ENCODE results near the gene RAB1B.

The RAB1B gene

GRCh38 chr11:66284526-66285078 lies 16.2 kb downstream of the RAB1B start:
- Histone ChIP-seq H3K79me2 (ENCODE audit: low read length) (peaks cover 14% of the 10 kb centered on the region), H3K27me3 (ENCODE audit: low read depth, low read length) (no peaks in the 10 kb centered on the region), H3K9me3 (ENCODE audit: insufficient read depth, low read length) (no peaks in the 10 kb centered on the region), H3K4me1 (ENCODE audit: low read length) (peaks cover 38% of the 10 kb centered on the region), H3K4me2 (ENCODE audit: low read length) (peak overlapping the region; percentile 67), H3K27ac (ENCODE audit: low read length) (peak overlapping the region; percentile 26; the same call in 1 of the 2 replicates), H3K36me3 (replicated peaks; ENCODE audit: low read depth, low read length) (peaks cover 15% of the 10 kb centered on the region), H2AFZ (ENCODE audit: low read depth, low read length) (no peak overlapping the region), H4K20me1 (ENCODE audit: insufficient read depth, low read length) (peaks cover 3% of the 10 kb centered on the region; the same call in 1 of the 2 replicates), H3K4me3 (ENCODE audit: low read length) (peak overlapping the region; percentile 34; the same call in 1 of the 2 replicates), H3K9ac (ENCODE audit: low read length) (peak overlapping the region; percentile 47; the same call in 1 of the 2 replicates)
- TF ChIP-seq CTCF (IDR thresholded peaks at IDR 0.05; ENCODE audit: low read depth, low read length), result no peak
- TF ChIP-seq EZH2phosphoT487 (IDR thresholded peaks at IDR 0.05; ENCODE audit: low read depth), result no peak

DNA sequence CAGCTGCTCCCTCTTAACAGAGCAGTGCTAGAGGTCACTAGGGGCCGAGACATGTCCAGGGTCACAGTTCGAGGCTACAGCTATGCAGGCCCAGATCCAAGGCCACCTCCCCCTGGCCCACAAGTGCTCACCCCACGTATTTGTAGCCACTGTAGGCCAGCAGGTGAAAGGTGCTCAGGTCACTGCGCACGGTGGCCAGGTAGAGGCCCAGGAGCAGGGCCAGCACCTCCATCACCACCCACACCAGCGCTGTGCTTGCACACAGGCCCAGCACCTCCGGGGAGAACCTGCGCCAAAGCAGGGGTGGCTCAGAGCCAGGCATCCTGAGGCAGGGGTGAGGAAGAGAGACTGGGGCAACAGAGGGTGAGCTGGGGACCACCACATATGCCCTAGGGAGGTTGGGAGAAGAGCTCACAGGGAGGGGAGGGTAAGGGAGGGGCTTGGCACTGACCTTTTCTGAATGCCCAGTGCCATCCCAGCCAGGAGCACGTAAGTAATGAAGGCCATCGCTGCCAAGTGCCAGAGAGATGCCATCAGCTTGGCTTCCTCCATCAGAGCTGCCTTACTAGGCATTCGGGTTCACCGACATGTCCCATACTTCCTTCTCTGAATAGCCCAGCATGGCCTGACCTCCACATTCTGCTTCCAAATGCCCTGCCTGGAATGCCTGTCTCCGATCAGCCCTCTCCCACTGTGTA lies 17.0 kb downstream of the RAB1B start:
- Histone ChIP-seq H4K20me1 (ENCODE audit: insufficient read depth, low read length) (peaks cover 3% of the 10 kb centered on the region; the same call in 1 of the 2 replicates), H3K4me1 (ENCODE audit: low read length) (peaks cover 44% of the 10 kb centered on the region), H3K79me2 (ENCODE audit: low read length) (peaks cover 21% of the 10 kb centered on the region), H2AFZ (ENCODE audit: low read depth, low read length) (no peak overlapping the region), H3K9me3 (ENCODE audit: insufficient read depth, low read length) (no peaks in the 10 kb centered on the region), H3K27me3 (ENCODE audit: low read depth, low read length) (no peaks in the 10 kb centered on the region), H3K27ac (ENCODE audit: low read length) (no peak overlapping the region), H3K9ac (ENCODE audit: low read length) (peak overlapping the region; percentile 47; the same call in 1 of the 2 replicates), H3K4me2 (ENCODE audit: low read length) (peak overlapping the region; percentile 67; the same call in 1 of the 2 replicates), H3K36me3 (replicated peaks; ENCODE audit: low read depth, low read length) (peaks cover 15% of the 10 kb centered on the region), H3K4me3 (ENCODE audit: low read length) (peak overlapping the region; percentile 34; the same call in 1 of the 2 replicates)
- no peak for TF ChIP-seq CTCF (IDR thresholded peaks at IDR 0.05; ENCODE audit: low read depth, low read length)
- TF ChIP-seq EZH2phosphoT487 (IDR thresholded peaks at IDR 0.05; ENCODE audit: low read depth), result no peak

GRCh38 chr11:66286699-66287098 lies 18.3 kb downstream of the RAB1B start:
- H3K4me3 ChIP-seq (ENCODE audit: low read length), result no peak overlapping the region
- no peak overlapping the region for H3K9ac ChIP-seq (ENCODE audit: low read length)
- peaks cover 21% of the 10 kb centered on the region for H3K79me2 ChIP-seq (ENCODE audit: low read length)
- H3K36me3 ChIP-seq (replicated peaks; ENCODE audit: low read depth, low read length), result peaks cover 15% of the 10 kb centered on the region
- H2AFZ ChIP-seq (ENCODE audit: low read depth, low read length), result no peak overlapping the region
- peaks cover 45% of the 10 kb centered on the region for H3K4me1 ChIP-seq (ENCODE audit: low read length)
- no peaks in the 10 kb centered on the region for H3K9me3 ChIP-seq (ENCODE audit: insufficient read depth, low read length)
- TF ChIP-seq CTCF (IDR thresholded peaks at IDR 0.05; ENCODE audit: low read depth, low read length) (no peak), EZH2phosphoT487 (IDR thresholded peaks at IDR 0.05; ENCODE audit: low read depth) (no peak)
- no peak overlapping the region for H3K27ac ChIP-seq (ENCODE audit: low read length)
- H3K4me2 ChIP-seq (ENCODE audit: low read length), result no peak overlapping the region
- peaks cover 3% of the 10 kb centered on the region; the same call in 1 of the 2 replicates for H4K20me1 ChIP-seq (ENCODE audit: insufficient read depth, low read length)
- no peaks in the 10 kb centered on the region for H3K27me3 ChIP-seq (ENCODE audit: low read depth, low read length)

DNA sequence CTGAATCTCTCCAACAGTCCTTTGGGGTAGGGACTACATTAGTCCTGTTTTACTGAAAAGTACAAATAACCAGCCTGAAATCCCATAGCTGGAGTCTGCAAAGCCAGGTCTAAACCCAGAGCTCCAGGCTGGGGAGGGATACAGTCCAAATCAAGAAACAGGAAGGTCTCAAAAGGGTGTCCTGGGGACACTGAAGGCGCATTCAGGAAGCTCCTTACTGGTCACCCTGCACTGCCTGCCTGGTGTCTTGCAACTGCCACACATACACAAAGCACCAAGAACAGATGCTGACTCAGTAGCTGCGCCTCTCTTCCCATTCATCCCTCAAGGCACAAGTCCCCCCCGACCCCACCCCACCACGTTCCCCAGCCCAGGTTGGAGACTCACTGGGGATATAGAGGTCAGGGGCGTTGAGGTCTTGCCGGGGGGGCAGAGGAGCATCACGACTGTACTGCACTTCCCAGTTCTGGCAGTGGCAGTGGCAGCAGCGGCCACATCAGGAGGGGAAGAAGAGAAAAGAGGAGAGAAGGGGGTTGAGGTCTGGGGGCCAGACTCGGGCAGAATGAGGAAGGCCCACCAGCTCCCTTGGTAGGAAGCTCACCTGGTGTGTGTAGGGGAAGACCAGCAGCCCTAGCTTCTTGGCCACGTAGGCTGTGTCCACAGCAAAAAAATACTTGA lies 18.9 kb downstream of the RAB1B start:
- Histone ChIP-seq H3K79me2 (ENCODE audit: low read length) (peaks cover 21% of the 10 kb centered on the region), H3K4me1 (ENCODE audit: low read length) (peaks cover 41% of the 10 kb centered on the region), H3K4me2 (ENCODE audit: low read length) (peak overlapping the region; percentile 80), H3K27ac (ENCODE audit: low read length) (no peak overlapping the region), H3K9me3 (ENCODE audit: insufficient read depth, low read length) (no peaks in the 10 kb centered on the region), H3K9ac (ENCODE audit: low read length) (no peak overlapping the region), H2AFZ (ENCODE audit: low read depth, low read length) (no peak overlapping the region), H3K27me3 (ENCODE audit: low read depth, low read length) (no peaks in the 10 kb centered on the region), H3K36me3 (replicated peaks; ENCODE audit: low read depth, low read length) (peaks cover 15% of the 10 kb centered on the region), H4K20me1 (ENCODE audit: insufficient read depth, low read length) (no peaks in the 10 kb centered on the region), H3K4me3 (ENCODE audit: low read length) (peak overlapping the region; percentile 89)
- no peak for TF ChIP-seq CTCF (IDR thresholded peaks at IDR 0.05; ENCODE audit: low read depth, low read length)
- no peak for TF ChIP-seq EZH2phosphoT487 (IDR thresholded peaks at IDR 0.05; ENCODE audit: low read depth)
